Measurements from ENCODE around the gene ZNF446. TPM values are rescaled to one million over a fixed set of nuclear protein-coding genes. Genes with fewer than 3 reads are reported as not detected.
"Not testable (repeated sequence)": the region's sequence is repeated elsewhere in the genome, so short reads cannot be mapped to it uniquely, and the experiment has no call there.

ZNF446 gene
- total RNA-seq, 4 donors from 2014 or later: 14.7 to 29.8 (median 22.8) TPM

- DNase-seq (ENCODE audit: low spot score in 2 of 2); intact Hi-C loops (cut with DNase I; ENCODE audit: low total_unique reads); H3K4me3 ChIP-seq (ENCODE audit: low read depth, poor library complexity, severe bottlenecking): not testable (repeated sequence)
- 68 to 69% methylated on average over 5 of the region's 5 CpGs for WGBS, 2 donors
Observed at GRCh38 chr19:58449980-58450379, 26.2 kb upstream of the ZNF446 start.

- no peak for DNase-seq (ENCODE audit: low spot score in 2 of 2)
- peak overlapping the region; percentile 79 for H3K4me3 ChIP-seq (ENCODE audit: low read depth, poor library complexity, severe bottlenecking)
- intact Hi-C loops (cut with DNase I; ENCODE audit: low total_unique reads): no loop called here
- 3 to 5% methylated on average over 11 of the region's 11 CpGs for WGBS, 2 donors
- TF ChIP-seq POLR2A (IDR thresholded peaks at IDR 0.05): no peak
- TF ChIP-seq, protein P1, sequence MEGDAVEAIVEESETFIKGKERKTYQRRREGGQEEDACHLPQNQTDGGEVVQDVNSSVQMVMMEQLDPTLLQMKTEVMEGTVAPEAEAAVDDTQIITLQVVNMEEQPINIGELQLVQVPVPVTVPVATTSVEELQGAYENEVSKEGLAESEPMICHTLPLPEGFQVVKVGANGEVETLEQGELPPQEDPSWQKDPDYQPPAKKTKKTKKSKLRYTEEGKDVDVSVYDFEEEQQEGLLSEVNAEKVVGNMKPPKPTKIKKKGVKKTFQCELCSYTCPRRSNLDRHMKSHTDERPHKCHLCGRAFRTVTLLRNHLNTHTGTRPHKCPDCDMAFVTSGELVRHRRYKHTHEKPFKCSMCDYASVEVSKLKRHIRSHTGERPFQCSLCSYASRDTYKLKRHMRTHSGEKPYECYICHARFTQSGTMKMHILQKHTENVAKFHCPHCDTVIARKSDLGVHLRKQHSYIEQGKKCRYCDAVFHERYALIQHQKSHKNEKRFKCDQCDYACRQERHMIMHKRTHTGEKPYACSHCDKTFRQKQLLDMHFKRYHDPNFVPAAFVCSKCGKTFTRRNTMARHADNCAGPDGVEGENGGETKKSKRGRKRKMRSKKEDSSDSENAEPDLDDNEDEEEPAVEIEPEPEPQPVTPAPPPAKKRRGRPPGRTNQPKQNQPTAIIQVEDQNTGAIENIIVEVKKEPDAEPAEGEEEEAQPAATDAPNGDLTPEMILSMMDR (IDR thresholded peaks at IDR 0.05): no peak
Observed at GRCh38 chr19:58450856-58451357, 25.2 kb upstream of the ZNF446 start.

DNA sequence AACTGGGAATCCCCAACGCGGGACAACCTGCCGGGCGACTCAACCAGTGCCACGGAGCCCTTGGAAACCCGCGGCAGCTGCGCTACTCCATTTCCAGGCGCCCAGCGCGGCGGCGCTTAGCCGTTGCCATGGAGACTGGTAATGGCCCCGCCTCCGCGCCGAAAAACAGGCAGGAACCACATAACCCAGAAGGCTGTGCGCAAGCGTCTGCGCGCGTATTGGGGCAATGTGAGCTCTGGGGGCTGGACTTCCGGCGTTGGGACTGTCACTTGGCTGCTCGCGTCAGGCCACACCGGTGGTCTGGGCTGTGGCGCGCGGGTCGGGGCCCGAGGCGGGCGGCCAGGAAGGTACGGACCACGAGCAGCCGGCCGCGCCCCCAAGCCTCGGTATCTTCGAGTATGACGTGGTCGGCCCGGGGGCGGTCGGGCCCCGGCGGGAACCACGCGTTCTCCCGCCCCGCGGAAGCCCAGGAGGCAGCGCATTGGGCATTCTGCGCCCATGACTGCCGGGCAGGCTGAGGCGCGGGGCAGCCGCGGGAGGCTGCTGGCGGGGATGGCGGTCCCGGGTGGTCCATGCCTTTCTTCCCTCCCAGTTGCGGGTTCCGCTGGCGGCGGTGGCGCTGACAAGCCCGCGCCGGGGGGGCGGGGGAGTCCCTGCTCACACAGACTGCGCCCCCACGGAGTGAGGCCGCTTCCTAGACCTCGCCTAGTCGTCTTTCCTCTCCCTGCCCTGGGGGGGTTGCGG lies 24.6 kb upstream of the ZNF446 start, which contains the start of gene ZNF324B:
Gene ZNF324B (plus strand): TSS at position 265 of the 744 bp plus-strand sequence. CDS start 2,080 bp downstream, outside the sequence.
- intact Hi-C loops (cut with DNase I; ENCODE audit: low total_unique reads): no loop called here
- DNase-seq (ENCODE audit: low spot score in 2 of 2): peak; percentile 94 to 99
- WGBS, 2 donors: 0% methylated on average over 8 to 42 of the region's 79 CpGs
- H3K4me3 ChIP-seq (ENCODE audit: low read depth, poor library complexity, severe bottlenecking): peak within 1 kb of the TSS; percentile 79
- TF ChIP-seq POLR2A (IDR thresholded peaks at IDR 0.05): no peak
- TF ChIP-seq, protein P1 (IDR thresholded peaks at IDR 0.05): no peak

GRCh38 chr19:58453743-58454142 lies 22.4 kb upstream of the ZNF446 start:
- DNase-seq (ENCODE audit: low spot score in 2 of 2): no peak
- intact Hi-C loops (cut with DNase I; ENCODE audit: low total_unique reads): no loop called here
- 94 to 95% methylated on average over 2 to 6 of the region's 6 CpGs for WGBS, 2 donors
- TF ChIP-seq, protein P1 (IDR thresholded peaks at IDR 0.05): no peak
- no peak for TF ChIP-seq POLR2A (IDR thresholded peaks at IDR 0.05)
- no peak overlapping the region for H3K4me3 ChIP-seq (ENCODE audit: low read depth, poor library complexity, severe bottlenecking)

DNA sequence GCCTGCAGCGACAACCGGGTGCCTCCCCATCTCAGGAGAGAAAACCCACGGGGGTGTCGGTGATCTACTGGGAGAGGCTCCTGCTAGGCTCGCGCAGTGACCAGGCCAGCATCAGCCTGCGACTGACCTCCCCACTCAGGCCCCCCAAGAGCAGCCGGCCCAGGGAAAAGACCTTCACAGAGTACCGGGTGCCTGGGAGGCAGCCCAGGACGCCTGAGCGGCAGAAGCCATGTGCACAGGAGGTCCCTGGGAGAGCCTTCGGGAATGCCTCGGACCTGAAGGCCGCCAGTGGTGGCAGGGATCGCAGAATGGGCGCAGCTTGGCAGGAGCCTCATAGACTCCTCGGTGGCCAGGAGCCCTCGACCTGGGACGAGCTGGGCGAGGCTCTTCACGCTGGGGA lies 20.8 kb upstream of the ZNF446 start:
- no peak overlapping the region for H3K4me3 ChIP-seq (ENCODE audit: low read depth, poor library complexity, severe bottlenecking)
- 93 to 99% methylated on average over 16 to 21 of the region's 21 CpGs for WGBS, 2 donors
- TF ChIP-seq, protein P1 (IDR thresholded peaks at IDR 0.05): no peak
- no peak for DNase-seq (ENCODE audit: low spot score in 2 of 2)
- intact Hi-C loops (cut with DNase I; ENCODE audit: low total_unique reads): no loop called here

- no peak overlapping the region for H3K4me3 ChIP-seq (ENCODE audit: low read depth, poor library complexity, severe bottlenecking)
- intact Hi-C loops (cut with DNase I; ENCODE audit: low total_unique reads): no loop called here
- TF ChIP-seq, protein P1 (IDR thresholded peaks at IDR 0.05): no peak
- TF ChIP-seq POLR2A (IDR thresholded peaks at IDR 0.05): no peak
- no peak for DNase-seq (ENCODE audit: low spot score in 2 of 2)
- 96 to 98% methylated on average over 27 to 35 of the region's 35 CpGs for WGBS, 2 donors
Observed at GRCh38 chr19:58456111-58456510, 20.0 kb upstream of the ZNF446 start.
